GM19193 (cell line): ENCODE results near the gene TTF1.

ENCODE experiments used
- POLR2A ChIP-seq: IDR thresholded peaks from 4 replicates; pipeline ENCODE4 v1.6.1; 2011; ENCODE audit not compliant: insufficient read depth, insufficient read length; ENCODE audit errors: extremely low read depth

TTF1 gene

GRCh38 chr9:132406554-132407122, at the start of gene TTF1:
TSS of gene TTF1 (minus strand) at chr9:132406840. CDS start at chr9:132402821, 4,019 bp downstream.
- TF ChIP-seq POLR2A: peak; percentile 70

GRCh38 chr9:132456241-132456640, 49.6 kb upstream of the TTF1 start:
- no peak for TF ChIP-seq POLR2A

GRCh38 chr9:132451276-132451675, 44.6 kb upstream of the TTF1 start:
- no peak for TF ChIP-seq POLR2A

- no peak for TF ChIP-seq POLR2A
These were observed 41.3 kb upstream of the TTF1 start for GRCh38 chr9:132447902-132448301.

- TF ChIP-seq POLR2A: no peak
These were observed 40.7 kb upstream of the TTF1 start for GRCh38 chr9:132447346-132447745.

- TF ChIP-seq POLR2A: no peak
These were observed 40.2 kb upstream of the TTF1 start for GRCh38 chr9:132446887-132447286.

GRCh38 chr9:132443951-132444607, 37.4 kb upstream of the TTF1 start:
- TF ChIP-seq POLR2A: no peak

GRCh38 chr9:132441404-132441803, 34.8 kb upstream of the TTF1 start:
- no peak for TF ChIP-seq POLR2A

GRCh38 chr9:132440735-132441134, 34.1 kb upstream of the TTF1 start:
- TF ChIP-seq POLR2A: no peak

GRCh38 chr9:132439153-132439552, 32.5 kb upstream of the TTF1 start:
- TF ChIP-seq POLR2A: no peak

GRCh38 chr9:132434881-132435280, 28.2 kb upstream of the TTF1 start:
- no peak for TF ChIP-seq POLR2A

GRCh38 chr9:132430998-132431397, 24.4 kb upstream of the TTF1 start:
- no peak for TF ChIP-seq POLR2A

- no peak for TF ChIP-seq POLR2A
These were observed 20.2 kb upstream of the TTF1 start for GRCh38 chr9:132426639-132427414.

- TF ChIP-seq POLR2A: no peak
These were observed 19.0 kb upstream of the TTF1 start for GRCh38 chr9:132425675-132426062.

- no peak for TF ChIP-seq POLR2A
These were observed 18.4 kb upstream of the TTF1 start for GRCh38 chr9:132424857-132425674.
